Activated effector memory CD4-positive, alpha-beta T cell treated with anti-CD3 and anti-CD28 coated beads, Interleukin-2, amount 50 U/mL, for 16 hours (primary cell): Measurements from ENCODE around the gene ZNF583.

Experiments used
- DNase-seq: peaks from one replicate; pipeline ENCODE4 v3.0.0-alpha.2; 2020

ZNF583 gene

DNA sequence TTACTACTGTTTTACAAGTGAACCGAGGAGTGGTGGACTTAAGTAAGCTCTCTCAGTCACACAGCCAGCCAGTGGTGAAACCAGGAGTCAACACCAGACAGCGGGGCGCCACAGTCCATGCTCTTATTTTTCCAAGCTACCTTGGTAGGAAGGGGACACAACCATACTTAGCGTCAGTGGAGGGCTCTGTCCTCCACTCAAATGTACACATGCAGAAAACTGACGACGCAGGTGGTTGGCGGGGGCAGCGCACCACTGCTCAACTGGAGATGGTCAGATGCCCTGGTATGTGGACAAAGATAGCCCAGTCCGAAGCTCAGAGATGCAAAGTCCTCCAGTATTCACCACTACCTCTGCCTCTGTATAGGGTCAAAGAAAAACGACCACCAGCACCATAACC, 72.0 kb downstream of the ZNF583 start:
- DNase-seq, result no peak
